ENCODE results near the gene ABTB2.

Gene ABTB2

DNA sequence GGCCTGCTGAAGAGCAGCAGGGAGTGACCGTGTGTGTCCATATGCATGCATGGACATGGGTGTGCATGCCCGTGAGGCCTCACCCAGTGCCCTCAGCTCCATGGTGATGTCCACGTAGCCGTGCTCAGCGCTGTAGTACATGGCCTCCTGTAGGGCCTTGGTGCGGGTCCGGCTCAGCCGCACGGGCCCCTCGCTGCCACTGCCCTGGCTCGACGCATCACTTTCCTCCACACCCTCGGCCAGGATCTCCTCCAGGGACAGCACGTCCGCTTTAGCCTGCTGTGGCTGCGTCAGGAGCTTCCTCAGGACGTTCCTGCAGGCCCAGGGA, 195.4 kb downstream of the ABTB2 start:
- DNase-seq: no peak

DNA sequence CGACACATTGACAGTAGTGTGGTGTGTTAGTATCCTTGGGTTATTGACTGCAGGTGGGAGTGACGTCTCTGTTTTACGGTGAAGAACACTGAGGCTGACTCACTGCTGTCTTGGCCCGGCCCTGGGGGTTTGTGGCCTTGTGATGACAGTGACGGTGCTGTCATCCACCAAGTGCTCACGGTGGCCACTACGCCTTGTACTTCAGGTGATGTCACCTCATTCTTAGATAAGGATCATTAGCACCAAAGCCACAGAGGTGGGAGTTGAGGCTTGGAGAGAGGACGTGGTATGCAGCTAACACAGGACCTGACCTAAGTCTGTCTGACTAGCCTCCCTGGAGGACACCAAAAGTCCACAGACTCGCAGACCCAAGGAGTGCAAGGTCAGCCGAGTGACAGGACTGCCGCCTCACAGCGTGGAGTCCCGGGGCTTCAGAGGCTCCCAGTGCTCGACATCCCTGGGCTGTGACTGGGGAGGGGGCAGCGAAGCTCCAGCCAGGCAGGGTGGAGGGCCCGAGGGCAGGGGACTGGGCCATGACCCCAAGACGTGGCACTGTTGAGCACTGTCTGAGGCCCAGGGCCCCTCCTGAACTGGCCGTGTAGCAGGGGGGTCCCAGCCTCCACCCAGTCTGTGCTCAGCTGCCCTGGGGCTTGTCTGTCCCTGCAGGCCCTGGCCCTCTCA, 195.9 kb downstream of the ABTB2 start:
- DNase-seq: no peak

DNA sequence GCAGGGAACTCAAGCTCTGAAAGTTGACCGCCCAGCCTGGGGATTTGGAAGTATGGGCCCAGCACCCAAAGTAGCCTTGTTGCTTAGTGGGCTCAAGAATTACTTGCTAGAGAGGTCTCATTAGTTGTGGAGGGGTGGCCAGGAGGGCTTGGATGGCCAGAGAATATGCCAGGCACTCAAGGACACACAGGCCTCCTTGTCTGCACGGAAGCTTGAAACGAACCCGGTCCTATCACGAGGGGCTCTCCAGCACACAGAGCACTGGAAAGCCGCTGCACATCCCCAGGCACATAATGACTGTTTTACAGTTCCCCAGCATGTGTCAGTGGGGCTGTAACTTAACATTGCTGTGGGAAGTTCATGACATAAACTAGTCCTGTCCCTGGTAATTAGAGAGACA, 196.4 kb downstream of the ABTB2 start:
- no peak for DNase-seq

DNA sequence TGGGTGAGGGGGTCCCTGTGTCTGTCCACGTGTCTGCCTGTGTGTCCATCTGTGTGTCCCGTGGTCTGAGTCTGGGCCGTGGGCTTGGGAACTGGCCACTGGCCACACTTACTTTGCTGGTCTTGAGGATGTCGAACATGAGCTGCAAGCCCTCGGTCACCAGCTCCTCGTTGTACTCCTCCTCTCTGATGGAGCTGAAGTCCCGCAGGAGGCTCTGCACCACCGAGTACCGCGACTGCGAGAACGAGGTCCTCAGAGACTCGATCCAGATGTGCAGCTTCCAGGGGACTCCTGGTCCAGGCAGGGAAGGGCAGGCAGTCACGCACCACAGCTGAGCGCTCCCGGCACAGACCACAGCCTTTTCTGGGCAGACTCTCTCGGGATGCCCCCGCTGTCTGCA, 197.0 kb downstream of the ABTB2 start:
- no peak for DNase-seq

GRCh38 chr11:34160049-34160721, 197.6 kb downstream of the ABTB2 start:
- DNase-seq: no peak

- no peak for DNase-seq
Measured at GRCh38 chr11:34158661-34159060, 199.1 kb downstream of the ABTB2 start.

DNA sequence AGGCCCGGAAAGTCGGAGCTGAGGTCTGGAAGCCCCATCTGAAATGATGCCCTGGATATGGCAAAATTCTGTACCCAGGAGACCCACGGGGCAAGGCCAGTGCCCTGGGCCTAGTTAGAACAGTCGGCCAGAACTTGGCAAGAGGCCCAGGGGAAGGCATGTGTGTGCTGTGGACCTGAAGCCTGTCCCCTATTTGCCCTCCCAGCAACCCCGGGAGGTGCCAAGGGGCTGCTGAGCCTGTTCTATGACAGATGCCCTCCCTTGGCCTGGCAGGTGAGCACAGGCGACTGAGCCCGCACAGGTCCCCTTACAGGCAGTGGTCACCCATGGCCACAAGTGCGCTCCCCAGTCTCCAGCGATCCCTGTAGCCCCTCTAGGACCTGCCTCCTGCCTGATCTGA, 200.6 kb downstream of the ABTB2 start:
- DNase-seq: no peak

- no peak for DNase-seq
Measured at GRCh38 chr11:34155757-34156062, 202.1 kb downstream of the ABTB2 start.

DNA sequence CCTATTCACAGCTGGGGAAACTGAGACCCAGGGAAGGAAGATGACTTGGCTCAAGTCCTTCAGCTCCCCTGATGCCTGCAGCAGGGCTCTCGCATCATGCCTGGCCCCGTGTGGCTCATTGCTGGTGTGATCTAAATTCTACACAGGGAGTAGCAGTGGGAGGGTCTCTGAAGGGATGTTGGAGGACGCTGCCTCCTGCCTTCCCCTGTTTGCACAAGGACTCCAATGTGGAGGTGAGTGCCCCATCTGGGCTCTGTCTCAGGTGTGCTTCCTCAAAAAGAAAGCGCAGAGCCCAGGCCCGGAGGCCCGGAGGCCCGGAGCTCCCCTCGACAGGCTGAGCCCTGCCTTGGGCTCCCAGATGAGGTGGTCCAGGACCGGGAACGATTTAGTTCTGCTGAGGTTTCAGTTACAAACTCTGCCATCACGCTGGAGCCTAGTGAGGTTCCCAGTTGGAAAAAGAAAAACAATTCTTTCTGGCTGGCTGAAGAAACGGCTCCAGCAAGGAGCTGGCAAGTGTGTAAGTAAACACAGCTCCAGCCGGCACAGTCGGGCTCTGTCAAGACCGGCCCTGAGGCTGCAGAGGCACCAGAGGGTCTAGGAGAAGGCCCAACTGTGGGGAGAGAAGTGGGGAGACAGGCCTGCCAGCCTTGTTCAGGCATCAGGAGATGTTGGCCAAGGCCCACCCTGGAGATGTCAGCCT, 202.6 kb downstream of the ABTB2 start:
- DNase-seq: no peak

- no peak for DNase-seq
Measured at GRCh38 chr11:34154059-34154875, 203.5 kb downstream of the ABTB2 start.

- no peak for DNase-seq
Measured at GRCh38 chr11:34151916-34152845, 205.6 kb downstream of the ABTB2 start.

DNA sequence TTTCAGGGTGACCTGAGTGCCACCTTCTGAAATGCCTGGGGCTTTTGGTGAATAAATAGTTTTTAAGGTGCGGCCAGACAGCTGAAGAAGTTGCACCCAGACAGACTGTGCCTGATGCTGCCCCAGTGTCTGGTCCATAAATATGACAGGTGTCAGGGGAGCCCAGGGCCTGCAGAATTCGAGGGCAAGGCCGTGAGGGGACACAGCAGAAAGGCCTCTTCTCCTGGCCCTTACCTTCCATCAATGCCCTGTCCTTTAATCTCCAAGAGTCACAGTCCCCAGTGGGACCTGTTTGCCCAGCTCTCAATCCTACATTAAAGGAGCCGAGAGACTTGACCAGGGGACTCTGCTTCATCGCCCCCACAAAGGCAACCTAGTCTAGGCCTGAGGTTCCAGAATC, 206.6 kb downstream of the ABTB2 start:
- no peak for DNase-seq

DNA sequence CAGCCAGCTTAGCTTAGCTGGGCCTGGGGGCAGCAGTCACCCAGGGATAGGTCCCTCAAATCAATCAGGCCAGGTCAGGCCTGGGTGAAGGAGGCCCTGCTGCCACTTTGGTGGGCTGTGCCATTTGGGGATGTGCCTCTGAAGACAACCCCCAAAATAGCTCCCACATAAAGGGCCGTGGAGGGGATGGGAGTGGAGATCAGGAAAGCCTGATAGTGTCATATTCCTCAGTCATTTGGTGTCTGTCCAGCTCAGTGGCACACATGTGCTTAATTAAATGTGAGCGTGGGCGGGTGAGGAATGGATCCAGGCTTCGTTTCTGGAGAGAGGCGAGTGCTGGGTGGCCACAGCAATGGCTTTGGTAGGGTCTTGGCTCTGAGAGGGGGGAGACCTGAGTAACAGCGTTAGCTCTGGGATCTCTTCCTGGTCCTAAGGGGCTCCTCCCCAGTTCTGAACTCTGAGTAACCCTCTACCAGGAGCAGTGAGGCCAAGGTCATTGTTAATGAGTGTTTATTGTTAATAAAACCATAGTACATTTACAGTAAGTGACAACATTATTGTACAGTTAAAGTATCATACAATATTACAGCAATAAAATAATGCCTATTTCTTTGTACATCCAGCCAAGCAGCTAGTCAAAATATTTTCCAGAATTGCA, 207.2 kb downstream of the ABTB2 start:
- DNase-seq: no peak

- no peak for DNase-seq
Measured at GRCh38 chr11:34149786-34150185, 208.0 kb downstream of the ABTB2 start.

DNA sequence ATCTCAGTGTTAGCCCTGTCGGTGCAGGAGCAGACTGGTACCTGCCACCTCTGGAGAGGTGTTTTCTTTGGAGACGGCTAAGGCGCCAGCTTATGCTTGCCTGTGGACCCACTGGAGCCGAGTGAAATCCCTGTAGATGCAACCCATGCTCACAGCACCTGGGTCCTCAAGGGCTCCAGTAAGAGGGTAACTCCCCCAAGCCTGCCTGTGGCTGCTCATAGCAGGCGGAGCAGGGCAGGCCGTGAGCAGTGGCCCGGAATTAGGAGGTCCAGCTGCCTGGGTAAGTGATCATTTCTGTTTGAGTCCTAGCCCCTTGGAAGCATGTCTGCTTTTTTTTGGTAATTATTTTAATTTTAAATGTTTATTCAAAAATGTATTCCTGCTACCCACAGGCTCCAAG, 208.5 kb downstream of the ABTB2 start:
- DNase-seq: no peak

DNA sequence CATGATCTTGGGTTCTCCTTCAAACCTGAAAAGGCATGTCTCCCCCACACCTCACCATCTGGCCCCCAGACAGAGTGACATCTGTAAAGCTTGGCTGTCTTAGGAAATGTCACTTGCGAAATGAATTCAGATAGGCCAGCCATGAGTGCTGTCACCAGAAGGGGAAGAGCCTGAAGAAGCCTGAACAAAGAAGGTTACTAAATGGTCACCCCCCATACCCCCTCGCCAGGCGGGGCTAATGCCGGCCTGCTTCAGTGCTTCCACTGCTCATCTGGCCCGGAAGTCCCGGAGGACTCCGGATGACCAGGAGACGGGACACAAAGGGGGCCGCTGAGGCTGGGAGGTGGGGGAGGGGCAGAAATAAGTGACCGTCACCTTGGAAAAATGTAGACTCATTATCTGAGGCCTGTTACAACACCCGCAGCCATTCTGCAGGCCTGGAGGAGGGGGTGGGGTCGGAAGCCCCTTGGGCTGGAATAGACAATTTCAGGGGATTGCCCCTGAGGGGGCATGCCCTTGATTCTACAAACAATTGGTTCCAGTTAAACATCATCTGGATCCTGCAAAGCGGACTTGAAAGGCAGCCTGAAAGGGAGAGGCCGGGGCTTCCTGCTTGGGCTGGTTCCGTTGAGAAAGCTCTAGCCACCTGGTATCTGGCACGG, 209.2 kb downstream of the ABTB2 start:
- DNase-seq: no peak

DNA sequence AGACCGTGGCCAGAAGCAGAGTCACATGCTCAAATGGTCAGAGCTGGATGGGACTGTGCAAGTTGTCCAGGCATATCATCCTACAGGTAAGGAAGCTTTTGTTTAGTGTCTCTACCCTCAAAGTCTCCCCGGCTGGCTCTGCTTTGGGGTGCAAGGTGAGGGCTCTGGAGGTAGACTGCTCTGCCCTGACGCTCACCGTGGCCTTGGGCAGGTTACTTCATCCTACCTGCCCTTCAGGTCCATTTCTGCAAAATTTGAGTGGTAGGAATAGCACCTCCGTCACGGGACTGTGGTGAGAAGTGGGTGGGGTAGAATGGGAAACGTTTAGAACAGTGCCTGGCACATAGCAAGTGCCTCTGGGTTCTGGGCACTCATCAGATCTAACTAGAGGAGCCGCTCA, 210.2 kb downstream of the ABTB2 start:
- no peak for DNase-seq

DNA sequence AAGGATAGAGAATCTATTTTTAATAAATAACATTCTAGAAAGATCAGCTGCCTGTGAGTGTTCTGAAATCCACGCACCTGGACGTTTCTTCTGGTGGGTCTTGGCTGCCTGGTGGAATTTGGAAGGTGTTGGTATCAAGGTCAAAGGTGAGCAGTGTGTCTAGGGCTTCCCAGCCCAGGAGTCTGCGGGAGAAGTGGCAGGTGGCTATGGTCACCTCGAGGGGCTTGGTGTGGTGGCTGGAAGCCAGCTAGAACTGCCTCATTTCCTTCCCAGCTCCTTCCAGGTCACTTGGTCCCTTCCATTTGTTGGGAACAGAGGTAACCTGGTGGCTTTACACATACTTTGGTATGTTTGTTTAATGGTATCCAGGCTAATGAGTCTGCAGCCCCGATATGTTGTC, 210.9 kb downstream of the ABTB2 start:
- DNase-seq: no peak

GRCh38 chr11:34146411-34146810, 211.4 kb downstream of the ABTB2 start:
- no peak for DNase-seq

DNA sequence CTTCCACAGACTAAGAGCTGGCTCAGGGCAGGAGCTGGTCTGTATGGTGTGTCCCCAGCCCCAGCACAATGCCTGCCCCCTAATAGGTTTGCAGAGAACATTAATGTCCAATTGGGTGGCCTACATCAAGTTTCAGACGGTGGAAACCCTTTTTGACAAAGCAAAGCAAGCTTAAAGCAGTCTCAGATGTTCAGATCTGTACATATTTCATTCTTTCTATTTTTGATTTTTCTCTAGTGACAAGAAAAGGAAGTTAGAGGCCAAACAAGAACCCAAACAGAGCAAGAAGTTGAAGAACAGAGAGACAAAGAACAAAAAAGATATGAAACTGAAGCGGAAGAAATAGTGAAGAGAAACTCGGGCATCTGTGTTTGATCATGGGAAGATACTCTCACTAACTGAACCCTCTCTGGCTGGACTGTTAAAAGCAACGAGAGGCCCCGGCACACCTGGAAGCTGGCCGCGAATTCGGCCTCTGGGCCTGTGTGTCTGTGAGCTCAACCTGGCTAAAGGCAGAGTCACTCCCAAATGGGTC, 211.9 kb downstream of the ABTB2 start:
- DNase-seq: no peak

DNA sequence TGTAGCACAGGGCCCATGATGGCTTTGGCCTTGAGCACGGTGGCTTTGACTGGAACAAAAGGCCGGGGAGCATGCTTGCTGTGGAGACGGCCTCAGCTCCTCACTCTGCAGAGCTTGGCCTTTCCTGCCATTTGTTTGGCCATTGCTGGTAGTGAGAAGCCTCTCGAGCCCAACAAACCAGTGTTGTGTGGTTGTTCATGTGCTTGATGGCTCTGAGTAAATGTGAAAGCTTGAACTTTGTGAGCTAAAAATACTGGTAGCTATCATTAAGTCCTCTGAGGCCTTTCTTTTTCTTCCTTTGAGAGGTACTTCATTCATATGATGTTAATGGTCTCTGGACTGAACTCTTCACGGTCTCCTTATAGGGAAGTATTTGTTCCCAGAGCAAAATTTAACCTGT, 212.7 kb downstream of the ABTB2 start:
- no peak for DNase-seq
